Fibroblast of the aortic adventitia (primary cell): ENCODE data around the gene SOX18. TPM values are rescaled to one million over a fixed set of nuclear protein-coding genes. Genes with fewer than 3 reads are reported as not detected.

Source experiments
- DNase-seq: peaks from one replicate; pipeline ENCODE4 v3.0.0-alpha.2; 2010; ENCODE audit warnings: low read depth
- H3K4me3 ChIP-seq: 2 replicates; pipeline ENCODE4 v1.5.1; 2011; ENCODE audit warnings: low read depth, mild to moderate bottlenecking, control low read depth, low read length, moderate library complexity
- CTCF ChIP-seq: IDR thresholded peaks from 2 replicates; pipeline ENCODE4 v1.5.1; 2011; ENCODE audit warnings: mild to moderate bottlenecking, low read length, control low read depth, inconsistent platforms; ENCODE audit not compliant: insufficient read depth
- total RNA-seq: library from RNA; depleted of rRNA; stranded (reverse); fragments of >200 nt; gene quantifications from 2 replicates; pipeline ENCODE4 v1.2.3, GENCODE V29; 2012; ENCODE audit warnings: low replicate concordance

Gene SOX18
- total RNA-seq, 1 donor = not detected

- no peak overlapping the region for H3K4me3 ChIP-seq
- DNase-seq = no peak
- TF ChIP-seq CTCF = no peak
Observed at GRCh38 chr20:64011366-64011779, 38.1 kb downstream of the SOX18 start.

GRCh38 chr20:64010711-64011237 lies 38.7 kb downstream of the SOX18 start:
- no peak for TF ChIP-seq CTCF
- no peak for DNase-seq
- H3K4me3 ChIP-seq = no peak overlapping the region

- H3K4me3 ChIP-seq = no peak overlapping the region
- no peak for DNase-seq
- TF ChIP-seq CTCF = no peak
Observed at GRCh38 chr20:64009811-64010387, 39.5 kb downstream of the SOX18 start.

GRCh38 chr20:64006902-64007301 lies 42.5 kb downstream of the SOX18 start:
- no peak overlapping the region for H3K4me3 ChIP-seq
- DNase-seq = no peak
- TF ChIP-seq CTCF = no peak

- no peak overlapping the region for H3K4me3 ChIP-seq
- DNase-seq = no peak
- TF ChIP-seq CTCF = no peak
Observed at GRCh38 chr20:64006490-64006889, 42.9 kb downstream of the SOX18 start.

GRCh38 chr20:64005394-64005793 lies 44.0 kb downstream of the SOX18 start:
- TF ChIP-seq CTCF = no peak
- DNase-seq = no peak

GRCh38 chr20:64003960-64004725 lies 45.3 kb downstream of the SOX18 start:
- no peak overlapping the region for H3K4me3 ChIP-seq
- TF ChIP-seq CTCF = no peak
- DNase-seq = no peak

More at GRCh38 chr20:64005394-64005793, 44.0 kb downstream of the SOX18 start:
- H3K4me3 ChIP-seq = no peak overlapping the region
